SU-DHL-6 (cell line): Measurements from ENCODE around the gene SNN.

Source experiments
- CTCF ChIP-seq: fragments of 200-600 bp; sonication (generic); IDR thresholded peaks from one replicate; pipeline ENCODE4 v1.5.1; 2017; ENCODE audit warnings: antibody characterized with exemption, mild to moderate bottlenecking, low read length, moderate library complexity; ENCODE audit not compliant: insufficient read depth, poor library complexity, severe bottlenecking
- EZH2phosphoT487 ChIP-seq: fragments of 200-600 bp; sonication (generic), shearing (Covaris generic); conservative IDR thresholded peaks from 2 replicates; pipeline ENCODE4 v1.6.1; 2018; ENCODE audit warnings: mild to moderate bottlenecking, antibody characterized with exemption, low read length, moderate library complexity, mixed read lengths

- no peak for TF ChIP-seq CTCF
- no peak for TF ChIP-seq EZH2phosphoT487
These were observed 7.6 kb downstream of the SNN start for GRCh38 chr16:11675561-11676511.
